Pancreas (tissue), 10 donors: ENCODE measurements around the gene FBXO36. TPM values are rescaled to one million over a fixed set of nuclear protein-coding genes. Genes with fewer than 3 reads are reported as not detected.

Experiments used
- ATAC-seq, 4 donors: fragments of 200-7000 bp; cut with Tn5 transposase; one replicate each; pipeline versions ENCODE4 v1.8.0 to v1.9.1; 2020; ENCODE audit warnings: mild to moderate bottlenecking in 4 of 4, moderate library complexity in 4 of 4
- DNase-seq, 6 donors: peaks; one replicate each; pipeline ENCODE4 v3.0.0-alpha.2; 2020
- FAIRE-seq: peaks from 2 replicates; lab custom pipeline; 2012; peaks lifted over from hg19 to GRCh38; lab: Jason Lieb, UNC
- H3K27ac ChIP-seq, 4 donors: fragments of 200-600 bp; sonication (generic); 1 replicate in 3 of 4; 2 replicates in 1 of 4; pipeline versions ENCODE4 v1.5.0 to v1.8.0; 2020
- H3K27me3 ChIP-seq, 4 donors: fragments of 200-600 bp; one replicate each; pipeline ENCODE4 v1.8.0; 2021
- H3K36me3 ChIP-seq, 3 donors: fragments of 200-600 bp; sonication (generic) in 1 of 3; one replicate each; pipeline versions ENCODE4 v1.5.0 to v1.8.0; 2020 to 2021
- H3K4me1 ChIP-seq, 3 donors: fragments of 200-600 bp; one replicate each; pipeline ENCODE4 v1.8.0; 2021
- H3K4me3 ChIP-seq, 4 donors: fragments of 200-600 bp; sonication (generic) in 2 of 4; one replicate each; pipeline versions ENCODE4 v1.5.0 to v1.8.0; 2020 to 2021
- H3K9me3 ChIP-seq, 4 donors: fragments of 200-600 bp; one replicate each; pipeline ENCODE4 v1.8.0; 2021
- CTCF ChIP-seq, 4 donors: fragments of 200-600 bp; sonication (generic) in 3 of 4; IDR thresholded peaks; one replicate each; pipeline versions ENCODE4 v1.5.0 to v1.8.0; 2021; ENCODE audit warnings: antibody characterized with exemption in 4 of 4
- WGBS, 2 donors: extraction: QIAGEN DNeasy Blood & Tissue Kit; methylation state at CpG; one replicate each; pipeline ENCODE4 v1.1.7; 2013; 5-methylcytosine and 5-hydroxymethylcytosine counted together
- intact Hi-C, 3 donors: fragments of 100-400 bp; cut with DNase I; formaldehyde crosslinking; loops; one replicate each; pipeline versions ENCODE4 v1.11.1 to v1.14.2; 2022
- polyA plus RNA-seq, 2 donors: library from polyadenylated mRNA; stranded (reverse); fragments of 200-250 nt; gene quantifications; one replicate each; pipeline ENCODE4 v1.2.3, GENCODE V29; 2013
- total RNA-seq, 6 donors: library from RNA; stranded (reverse); fragmentation: NEBNext Ultra II Directional in 4 of 6; extraction: Animal tissue kit (Norgen Biotek cat#: 25700) in 4 of 6; gene quantifications; one replicate each; pipeline versions ENCODE4 v1.2.1 to v1.2.4, GENCODE V29; 2021 to 2023
- donor health status: healthy with polysubstance abuse.
- donor health status: DM: no; HTN: no; CAD: no; lungs with moderate emphysema.
- donor health status: DM: no; HTN: no; CAD: no.
- donor health status: control.
- donor health status: control.
- donor health status: Bipolar disorder and iron deficiency.
- donor health status: DM: yes; HTN: yes; CAD: no.
- donor health status: DM: no; HTN: no; CAD: no.
- donor health status: DM: no; HTN: no; CAD: no.
- donor health status: DM: yes; HTN: yes; CAD: no.

Gene FBXO36
- total and polyA plus RNA-seq, 8 donors, result 0.84 to 1.8 (median 1.2) TPM

GRCh38 chr2:230060672-230061293 is 138.5 kb downstream of the FBXO36 start:
- 86 to 92% methylated on average over 3 of the region's 3 CpGs for WGBS, 2 donors
- no peaks in the 10 kb centered on the region for H3K9me3 ChIP-seq
- H3K36me3 ChIP-seq, result no peaks in the 10 kb centered on the region
- intact Hi-C loops, result no loop called here
- no peak overlapping the region for H3K27ac ChIP-seq
- no peak for TF ChIP-seq CTCF (IDR thresholded peaks at IDR 0.05)
- ATAC-seq (no peak), FAIRE-seq (no peak), DNase-seq (no peak)
- H3K4me1 ChIP-seq, result no peaks in the 10 kb centered on the region
- no peak overlapping the region for H3K4me3 ChIP-seq
- H3K27me3 ChIP-seq, result no peaks in the 10 kb centered on the region

Other genes with a start within 250 kb of the FBXO36 start
- under 1 TPM; 0.25 to 0.70 (median 0.35) TPM for gene DNER, start 207.9 kb upstream of the FBXO36 start, total RNA-seq
- 1 to 10 TPM in 1 of 2 donors, under 1 TPM in 1; 0.72 to 2.3 TPM for gene DNER, start 207.9 kb upstream of the FBXO36 start, polyA plus RNA-seq
- gene TRIP12, start 494 bp upstream of the FBXO36 start, total RNA-seq, result 100 to 1,000 TPM in 1 of 6 donors, 10 to 100 TPM in 5; 51.5 to 106 (median 63.7) TPM
- 10 to 100 TPM; 12.2 to 17.7 TPM for gene TRIP12, start 494 bp upstream of the FBXO36 start, polyA plus RNA-seq
- 1 to 10 TPM in 2 of 6 donors, under 1 TPM in 4; 0.39 to 2.3 (median 0.82) TPM for gene SLC16A14, start 146.4 kb downstream of the FBXO36 start, total RNA-seq
- gene SLC16A14, start 146.4 kb downstream of the FBXO36 start, polyA plus RNA-seq, result under 1 TPM; 0.15 to 0.47 TPM